ENCODE measurements around the gene CCDC43. TPM values are rescaled to one million over a fixed set of nuclear protein-coding genes. Genes with fewer than 3 reads are reported as not detected.
"Not testable (repeated sequence)": the region's sequence is repeated elsewhere in the genome, so short reads cannot be mapped to it uniquely, and the experiment has no call there.

CCDC43 gene
- total RNA-seq, 4 donors from 2014 or later = 16.7 to 21.0 (median 18.6) TPM

- H3K27me3 ChIP-seq = peaks cover 10% of the 10 kb centered on the region
- WGBS, 2 donors (ENCODE audit: low coverage in 1 of 2) = 11 to 38% methylated on average over 1 of the region's 1 CpG
- ATAC-seq = peak; percentile 43
- H3K9me3 ChIP-seq = no peaks in the 10 kb centered on the region
- no peaks in the 10 kb centered on the region for H3K36me3 ChIP-seq
- TF ChIP-seq, protein P1, sequence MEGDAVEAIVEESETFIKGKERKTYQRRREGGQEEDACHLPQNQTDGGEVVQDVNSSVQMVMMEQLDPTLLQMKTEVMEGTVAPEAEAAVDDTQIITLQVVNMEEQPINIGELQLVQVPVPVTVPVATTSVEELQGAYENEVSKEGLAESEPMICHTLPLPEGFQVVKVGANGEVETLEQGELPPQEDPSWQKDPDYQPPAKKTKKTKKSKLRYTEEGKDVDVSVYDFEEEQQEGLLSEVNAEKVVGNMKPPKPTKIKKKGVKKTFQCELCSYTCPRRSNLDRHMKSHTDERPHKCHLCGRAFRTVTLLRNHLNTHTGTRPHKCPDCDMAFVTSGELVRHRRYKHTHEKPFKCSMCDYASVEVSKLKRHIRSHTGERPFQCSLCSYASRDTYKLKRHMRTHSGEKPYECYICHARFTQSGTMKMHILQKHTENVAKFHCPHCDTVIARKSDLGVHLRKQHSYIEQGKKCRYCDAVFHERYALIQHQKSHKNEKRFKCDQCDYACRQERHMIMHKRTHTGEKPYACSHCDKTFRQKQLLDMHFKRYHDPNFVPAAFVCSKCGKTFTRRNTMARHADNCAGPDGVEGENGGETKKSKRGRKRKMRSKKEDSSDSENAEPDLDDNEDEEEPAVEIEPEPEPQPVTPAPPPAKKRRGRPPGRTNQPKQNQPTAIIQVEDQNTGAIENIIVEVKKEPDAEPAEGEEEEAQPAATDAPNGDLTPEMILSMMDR (IDR thresholded peaks at IDR 0.05) = peak in 3 of 4 experiments; percentile 48 to 55 (median 52)
- TF ChIP-seq POLR2A (IDR thresholded peaks at IDR 0.05) (no peak), POLR2AphosphoS5 (IDR thresholded peaks at IDR 0.05) (no peak), EP300 (IDR thresholded peaks at IDR 0.05) (no peak)
- H3K4me1 ChIP-seq = no peaks in the 10 kb centered on the region
- H3K4me3 ChIP-seq = no peak overlapping the region
- H3K27ac ChIP-seq = no peak overlapping the region
Observed at GRCh38 chr17:44636562-44636961, 53.0 kb downstream of the CCDC43 start.

DNA sequence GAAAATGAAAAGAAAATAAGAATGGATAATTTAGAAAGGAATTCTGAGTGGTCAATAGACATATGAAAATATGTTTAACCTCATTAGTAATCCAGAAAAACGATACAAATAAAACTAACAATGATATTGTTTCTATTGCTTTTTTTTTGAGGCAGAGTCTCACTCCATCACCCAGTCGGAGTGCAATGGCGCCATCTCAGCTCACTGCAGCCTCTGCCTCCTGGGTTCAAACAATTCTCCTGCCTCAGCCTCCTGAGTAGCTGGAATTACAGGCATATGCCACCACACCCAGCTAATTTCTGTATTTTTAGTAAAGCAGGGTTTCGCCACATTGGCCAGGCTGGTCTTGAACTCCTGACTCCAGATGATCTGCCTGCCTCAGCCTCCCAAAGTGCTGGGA is 55.2 kb downstream of the CCDC43 start:
- not testable (repeated sequence) for H3K4me3 ChIP-seq, H3K27ac ChIP-seq, ATAC-seq, H3K4me1 ChIP-seq, H3K9me3 ChIP-seq, H3K36me3 ChIP-seq
- H3K27me3 ChIP-seq = peaks cover 10% of the 10 kb centered on the region
- 53 to 59% methylated on average over 3 to 4 of the region's 4 CpGs for WGBS, 2 donors (ENCODE audit: low coverage in 1 of 2)

- no peaks in the 10 kb centered on the region for H3K9me3 ChIP-seq
- H3K36me3 ChIP-seq = no peaks in the 10 kb centered on the region
- ATAC-seq = no peak
- H3K4me3 ChIP-seq = no peak overlapping the region
- no peak overlapping the region for H3K27ac ChIP-seq
- no peaks in the 10 kb centered on the region for H3K4me1 ChIP-seq
- WGBS, 2 donors (ENCODE audit: low coverage in 1 of 2) = 67 to 88% methylated on average over 7 to 8 of the region's 8 CpGs
- no peak for TF ChIP-seq POLR2A (IDR thresholded peaks at IDR 0.05)
- no peak for TF ChIP-seq POLR2AphosphoS5 (IDR thresholded peaks at IDR 0.05)
- TF ChIP-seq, protein P1 (IDR thresholded peaks at IDR 0.05) = no peak
- no peak for TF ChIP-seq EP300 (IDR thresholded peaks at IDR 0.05)
- H3K27me3 ChIP-seq = peaks cover 8% of the 10 kb centered on the region
Observed at GRCh38 chr17:44633998-44634397, 55.6 kb downstream of the CCDC43 start.

DNA sequence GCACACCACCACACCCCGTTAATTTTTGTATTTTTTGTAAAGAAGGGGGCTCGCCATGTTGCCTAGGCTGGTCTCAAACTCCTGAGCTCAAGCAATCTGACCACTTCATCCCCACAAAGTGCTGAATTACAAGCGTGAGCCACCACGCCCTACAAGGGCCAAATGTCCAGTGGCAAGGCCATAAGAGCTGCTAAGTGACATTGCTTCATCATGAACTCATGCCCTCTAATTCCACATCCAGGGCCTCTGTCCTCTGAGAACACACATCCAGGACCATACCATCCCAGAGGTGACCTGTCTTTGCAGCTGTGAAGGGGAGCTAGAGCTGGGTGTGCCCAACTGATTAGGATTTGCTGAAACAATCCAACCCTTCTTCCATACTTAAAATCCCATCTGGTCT is 58.9 kb downstream of the CCDC43 start:
- Histone ChIP-seq H3K4me1 (no peaks in the 10 kb centered on the region), H3K9me3 (no peaks in the 10 kb centered on the region), H3K27me3 (peaks cover 11% of the 10 kb centered on the region), H3K4me3 (no peak overlapping the region), H3K27ac (no peak overlapping the region), H3K36me3 (no peaks in the 10 kb centered on the region)
- WGBS, 2 donors (ENCODE audit: low coverage in 1 of 2) = 100% methylated on average over 1 to 4 of the region's 4 CpGs
- no peak for ATAC-seq
- TF ChIP-seq, protein P1 (IDR thresholded peaks at IDR 0.05) = no peak
- TF ChIP-seq EP300 (IDR thresholded peaks at IDR 0.05) (no peak), POLR2AphosphoS5 (IDR thresholded peaks at IDR 0.05) (no peak), POLR2A (IDR thresholded peaks at IDR 0.05) (no peak)

DNA sequence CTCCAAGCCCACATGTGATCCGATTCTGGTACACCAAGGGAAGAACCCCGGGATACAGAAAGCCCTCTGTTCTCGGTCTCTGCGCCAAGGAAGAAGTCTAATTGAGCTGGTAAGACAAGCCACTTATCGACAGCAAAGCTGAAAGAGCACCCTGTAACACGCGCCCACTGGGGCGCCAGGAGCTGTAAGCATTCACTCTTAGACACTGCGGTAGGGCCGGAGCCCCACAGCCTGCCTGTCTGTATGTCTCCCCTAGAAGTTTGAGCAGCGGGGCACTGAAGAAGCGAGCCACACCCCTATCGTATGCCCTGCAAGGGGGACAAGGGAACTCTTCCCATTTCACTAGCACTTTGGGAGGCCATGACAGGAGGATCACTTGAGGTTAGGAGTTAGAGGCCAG is 60.3 kb downstream of the CCDC43 start:
- no peak for ATAC-seq
- Histone ChIP-seq H3K9me3 (no peaks in the 10 kb centered on the region), H3K27me3 (peaks cover 11% of the 10 kb centered on the region), H3K36me3 (no peaks in the 10 kb centered on the region), H3K27ac (no peak overlapping the region), H3K4me1 (no peaks in the 10 kb centered on the region), H3K4me3 (no peak overlapping the region)
- TF ChIP-seq EP300 (IDR thresholded peaks at IDR 0.05) = no peak
- TF ChIP-seq POLR2AphosphoS5 (IDR thresholded peaks at IDR 0.05) = no peak
- no peak for TF ChIP-seq POLR2A (IDR thresholded peaks at IDR 0.05)
- TF ChIP-seq, protein P1 (IDR thresholded peaks at IDR 0.05) = no peak
- WGBS, 2 donors (ENCODE audit: low coverage in 1 of 2) = 100% methylated on average over 1 of the region's 13 CpGs
